Loucy (cell line): ENCODE results near the gene RHOA.

Experiments
- EZH2phosphoT487 ChIP-seq: fragments of 200-600 bp; IDR thresholded peaks from 2 replicates; pipeline ENCODE4 v1.6.1; 2018; ENCODE audit warnings: antibody characterized with exemption, mild to moderate bottlenecking, moderate library complexity, borderline replicate concordance
- TF ChIP-seq, protein P1 (sequence below): fragments of 200-600 bp; sonication (generic); conservative IDR thresholded peaks from 2 replicates; pipeline ENCODE4 v1.5.1; 2014; ENCODE audit warnings: mild to moderate bottlenecking, antibody characterized with exemption, low read length

DNA sequence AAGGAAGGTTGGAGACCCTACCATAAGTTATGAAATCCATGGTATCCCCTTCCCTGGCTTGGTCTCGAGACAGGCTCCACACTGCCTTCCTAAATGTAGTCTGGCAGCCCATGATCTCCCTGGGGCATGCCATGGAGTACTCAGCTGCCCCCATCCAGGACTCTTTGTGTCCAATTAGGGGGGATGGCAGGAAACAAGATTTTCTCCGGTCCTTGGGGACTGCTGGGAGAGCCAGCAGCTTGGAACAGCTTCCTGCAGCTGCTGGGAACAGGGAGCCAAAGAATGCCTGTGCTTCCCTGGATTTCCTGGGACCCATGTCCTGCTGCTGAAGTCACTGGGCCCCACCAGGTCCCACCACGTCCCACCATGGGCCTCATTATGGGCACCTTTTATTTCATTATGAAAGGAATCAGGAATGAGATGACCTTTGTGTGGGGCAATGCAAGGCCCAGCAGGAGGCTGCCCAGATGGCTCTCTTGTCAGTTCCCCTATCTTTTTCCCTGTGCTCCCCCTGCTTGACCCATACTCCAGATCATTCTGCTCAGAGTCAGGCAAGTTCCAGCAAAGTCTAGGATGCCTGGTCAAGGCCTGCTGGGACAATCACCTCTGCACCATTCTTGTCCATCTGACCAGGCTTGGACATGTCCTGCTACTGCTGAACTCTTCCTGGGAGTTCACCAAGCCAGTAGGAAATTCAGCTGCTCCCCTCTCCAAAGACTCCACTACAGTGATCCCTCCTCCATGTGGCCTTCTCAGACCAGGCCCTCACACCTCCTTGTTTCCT, 43.3 kb upstream of the RHOA start:
- TF ChIP-seq, protein P1, sequence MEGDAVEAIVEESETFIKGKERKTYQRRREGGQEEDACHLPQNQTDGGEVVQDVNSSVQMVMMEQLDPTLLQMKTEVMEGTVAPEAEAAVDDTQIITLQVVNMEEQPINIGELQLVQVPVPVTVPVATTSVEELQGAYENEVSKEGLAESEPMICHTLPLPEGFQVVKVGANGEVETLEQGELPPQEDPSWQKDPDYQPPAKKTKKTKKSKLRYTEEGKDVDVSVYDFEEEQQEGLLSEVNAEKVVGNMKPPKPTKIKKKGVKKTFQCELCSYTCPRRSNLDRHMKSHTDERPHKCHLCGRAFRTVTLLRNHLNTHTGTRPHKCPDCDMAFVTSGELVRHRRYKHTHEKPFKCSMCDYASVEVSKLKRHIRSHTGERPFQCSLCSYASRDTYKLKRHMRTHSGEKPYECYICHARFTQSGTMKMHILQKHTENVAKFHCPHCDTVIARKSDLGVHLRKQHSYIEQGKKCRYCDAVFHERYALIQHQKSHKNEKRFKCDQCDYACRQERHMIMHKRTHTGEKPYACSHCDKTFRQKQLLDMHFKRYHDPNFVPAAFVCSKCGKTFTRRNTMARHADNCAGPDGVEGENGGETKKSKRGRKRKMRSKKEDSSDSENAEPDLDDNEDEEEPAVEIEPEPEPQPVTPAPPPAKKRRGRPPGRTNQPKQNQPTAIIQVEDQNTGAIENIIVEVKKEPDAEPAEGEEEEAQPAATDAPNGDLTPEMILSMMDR: no peak
- TF ChIP-seq EZH2phosphoT487: no peak
